HepG2 (cell line): ENCODE measurements around the gene ZNF112. TPM values are rescaled to one million over a fixed set of nuclear protein-coding genes. Genes with fewer than 3 reads are reported as not detected.

ENCODE experiments used
- SMAD9 ChIP-seq: sonication (generic); formaldehyde crosslinking; IDR thresholded peaks from 2 replicates; pipeline ENCODE4 v1.5.1; 2020; ENCODE audit warnings: mild to moderate bottlenecking, missing genetic modification reagents
- SP2 ChIP-seq: sonication (generic); formaldehyde crosslinking; IDR thresholded peaks from 2 replicates; pipeline ENCODE4 v1.5.1; 2020; ENCODE audit warnings: mild to moderate bottlenecking, missing genetic modification reagents
- ZMYM4 ChIP-seq: sonication (generic); formaldehyde crosslinking; IDR thresholded peaks from 2 replicates; pipeline ENCODE4 v1.8.1; 2023; ENCODE audit warnings: mild to moderate bottlenecking, missing genetic modification reagents
- ZNF225 ChIP-seq: sonication (generic); formaldehyde crosslinking; IDR thresholded peaks from 2 replicates; pipeline ENCODE4 v1.4.0; 2020; ENCODE audit warnings: mild to moderate bottlenecking, missing genetic modification reagents
- ZNF230 ChIP-seq: sonication (generic); formaldehyde crosslinking; IDR thresholded peaks from 2 replicates; pipeline ENCODE4 v1.4.0; 2020; ENCODE audit warnings: mild to moderate bottlenecking, missing genetic modification reagents
- ZNF274 ChIP-seq: sonication (generic); formaldehyde crosslinking; IDR thresholded peaks from 2 replicates; pipeline ENCODE4 v1.5.1; 2020; ENCODE audit warnings: mild to moderate bottlenecking, missing genetic modification reagents
- ZNF343 ChIP-seq: sonication (generic); formaldehyde crosslinking; IDR thresholded peaks from 2 replicates; pipeline ENCODE4 v1.4.0; 2020; ENCODE audit warnings: mild to moderate bottlenecking, missing genetic modification reagents
- ZNF350 ChIP-seq: sonication (generic); formaldehyde crosslinking; IDR thresholded peaks from 2 replicates; pipeline ENCODE4 v1.4.0; 2020; ENCODE audit warnings: mild to moderate bottlenecking, low read depth, missing genetic modification reagents, borderline replicate concordance
- ZNF501 ChIP-seq: sonication (generic); formaldehyde crosslinking; IDR thresholded peaks from 2 replicates; pipeline ENCODE4 v1.5.1; 2020; ENCODE audit warnings: mild to moderate bottlenecking, moderate library complexity, missing genetic modification reagents
- ZNF737 ChIP-seq: sonication (generic); formaldehyde crosslinking; IDR thresholded peaks from 2 replicates; pipeline ENCODE4 v1.5.0; 2020; ENCODE audit warnings: missing genetic modification reagents, mild to moderate bottlenecking, borderline replicate concordance
- ZNF777 ChIP-seq: sonication (generic); formaldehyde crosslinking; IDR thresholded peaks from 2 replicates; pipeline ENCODE4 v1.4.0; 2020; ENCODE audit warnings: missing genetic modification reagents
- ZNF816 ChIP-seq: sonication (generic); formaldehyde crosslinking; IDR thresholded peaks from 2 replicates; pipeline ENCODE4 v1.8.0; 2022; ENCODE audit warnings: missing genetic modification reagents, mild to moderate bottlenecking, borderline replicate concordance
- ZSCAN30 ChIP-seq: sonication (generic); formaldehyde crosslinking; IDR thresholded peaks from 2 replicates; pipeline ENCODE4 v1.5.0; 2020; ENCODE audit warnings: mild to moderate bottlenecking, missing genetic modification reagents
- polyA plus RNA-seq, 8 experiments: library from polyadenylated mRNA; depleted of rRNA in 3 of 8; stranded (reverse) in 7 of 8; unstranded in 1 of 8; fragments of >200 nt; fragmentation: Illumina TruSeq in 4 of 8; extraction: Trizol in 4 of 8; gene quantifications; 2 replicates each; pipeline versions ENCODE4 v1.2.1 to v1.2.3, GENCODE V29; 2011 to 2016; ENCODE audit warnings: low read depth in 4 of 8, missing spikeins in 1 of 8, mixed read lengths in 1 of 8; ENCODE audit not compliant: insufficient read depth in 1 of 8
- total RNA-seq, 5 experiments: library from RNA; depleted of rRNA; stranded (reverse); fragments of >200 nt; fragmentation: Illumina TruSeq; extraction: Trizol; gene quantifications; 2 replicates each; pipeline ENCODE4 v1.2.3, GENCODE V29; 2016; ENCODE audit warnings: low read depth in 1 of 5
- TF ChIP-seq, protein P1 (sequence below): IDR thresholded peaks from 2 replicates; pipeline ENCODE4 v1.6.1; 2018; ENCODE audit warnings: missing genetic modification reagents, mild to moderate bottlenecking, missing compliant biosample characterization
- TF ChIP-seq, protein P2 (sequence below): sonication (generic); formaldehyde crosslinking; IDR thresholded peaks from 2 replicates; pipeline ENCODE4 v1.5.1; 2020; ENCODE audit warnings: mild to moderate bottlenecking, missing genetic modification reagents, borderline replicate concordance
- TF ChIP-seq, protein P3 (sequence below), 2 experiments: fragments of 450-650 bp in 1 of 2; sonication (generic) in 1 of 2; formaldehyde crosslinking in 1 of 2; IDR thresholded peaks; 2 replicates each; pipeline versions ENCODE4 v1.6.1 to v1.8.0; 2016 to 2022; ENCODE audit warnings: antibody characterized with exemption in 1 of 2, mild to moderate bottlenecking in 1 of 2, missing genetic modification reagents in 1 of 2
- TF ChIP-seq, protein P4 (sequence below): IDR thresholded peaks from 2 replicates; pipeline ENCODE4 v1.6.1; 2016; ENCODE audit warnings: mild to moderate bottlenecking, missing biosample characterization, missing genetic modification reagents

The ZNF112 gene
- total and polyA plus RNA-seq, 2 of the 13 experiments (the other 11 are each of a cell fraction or from before 2014, with no cell fraction given): 1.8 to 3.6 TPM

DNA sequence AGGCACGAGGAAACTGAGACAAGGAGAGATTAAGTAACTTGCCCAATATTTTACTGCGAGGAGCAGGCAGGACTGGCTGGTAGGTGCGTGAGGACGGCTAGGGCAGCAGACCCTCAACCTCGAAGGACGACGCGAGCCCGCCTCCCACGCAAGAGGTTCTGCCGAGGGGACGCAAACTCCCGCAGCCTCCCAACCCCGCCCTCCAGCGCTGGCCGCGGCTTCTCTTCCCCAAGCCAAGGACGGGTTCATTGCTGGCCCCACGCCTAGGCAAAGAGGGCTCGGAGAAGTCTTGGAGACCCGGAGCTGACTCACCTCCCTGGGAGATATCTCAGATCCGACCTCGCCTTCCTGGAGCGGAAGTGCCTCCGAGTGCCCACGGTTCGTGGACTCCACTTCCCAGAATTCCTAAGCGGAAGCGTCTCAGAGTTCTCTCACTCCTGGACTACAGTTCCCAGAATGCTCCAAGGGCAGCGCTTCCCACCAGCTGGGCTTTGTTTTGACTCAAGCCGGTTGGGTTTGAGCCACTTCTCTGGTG is 51.8 kb downstream of the ZNF112 start, which contains the start of gene ZNF235 (continued):
- TF ChIP-seq, protein P1, sequence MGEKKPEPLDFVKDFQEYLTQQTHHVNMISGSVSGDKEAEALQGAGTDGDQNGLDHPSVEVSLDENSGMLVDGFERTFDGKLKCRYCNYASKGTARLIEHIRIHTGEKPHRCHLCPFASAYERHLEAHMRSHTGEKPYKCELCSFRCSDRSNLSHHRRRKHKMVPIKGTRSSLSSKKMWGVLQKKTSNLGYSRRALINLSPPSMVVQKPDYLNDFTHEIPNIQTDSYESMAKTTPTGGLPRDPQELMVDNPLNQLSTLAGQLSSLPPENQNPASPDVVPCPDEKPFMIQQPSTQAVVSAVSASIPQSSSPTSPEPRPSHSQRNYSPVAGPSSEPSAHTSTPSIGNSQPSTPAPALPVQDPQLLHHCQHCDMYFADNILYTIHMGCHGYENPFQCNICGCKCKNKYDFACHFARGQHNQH: peak; percentile 73; the same call in 1 of the 2 replicates
- TF ChIP-seq ZNF777 (CRISPR knock-in tag): peak; percentile 68
- TF ChIP-seq ZNF501 (CRISPR knock-in tag): peak; percentile 58; the same call in 1 of the 2 replicates
- TF ChIP-seq ZNF230 (CRISPR knock-in tag): no peak
- peak; percentile 46 for TF ChIP-seq ZMYM4
- TF ChIP-seq SMAD9 (CRISPR knock-in tag): no peak
- no peak for TF ChIP-seq ZNF816 (CRISPR knock-in tag)
- no peak for TF ChIP-seq ZSCAN30 (CRISPR knock-in tag)
- TF ChIP-seq, protein P2, sequence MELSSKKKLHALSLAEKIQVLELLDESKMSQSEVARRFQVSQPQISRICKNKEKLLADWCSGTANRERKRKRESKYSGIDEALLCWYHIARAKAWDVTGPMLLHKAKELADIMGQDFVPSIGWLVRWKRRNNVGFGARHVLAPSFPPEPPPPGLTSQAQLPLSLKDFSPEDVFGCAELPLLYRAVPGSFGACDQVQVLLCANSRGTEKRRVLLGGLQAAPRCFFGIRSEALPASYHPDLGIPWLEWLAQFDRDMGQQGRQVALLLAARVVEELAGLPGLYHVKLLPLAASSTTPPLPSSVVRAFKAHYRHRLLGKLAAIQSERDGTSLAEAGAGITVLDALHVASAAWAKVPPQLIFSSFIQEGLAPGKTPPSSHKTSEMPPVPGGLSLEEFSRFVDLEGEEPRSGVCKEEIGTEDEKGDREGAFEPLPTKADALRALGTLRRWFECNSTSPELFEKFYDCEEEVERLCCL (CRISPR knock-in tag): no peak
- peak; percentile 75; the same call in 1 of the 2 replicates for TF ChIP-seq ZNF350
- TF ChIP-seq, protein P3, sequence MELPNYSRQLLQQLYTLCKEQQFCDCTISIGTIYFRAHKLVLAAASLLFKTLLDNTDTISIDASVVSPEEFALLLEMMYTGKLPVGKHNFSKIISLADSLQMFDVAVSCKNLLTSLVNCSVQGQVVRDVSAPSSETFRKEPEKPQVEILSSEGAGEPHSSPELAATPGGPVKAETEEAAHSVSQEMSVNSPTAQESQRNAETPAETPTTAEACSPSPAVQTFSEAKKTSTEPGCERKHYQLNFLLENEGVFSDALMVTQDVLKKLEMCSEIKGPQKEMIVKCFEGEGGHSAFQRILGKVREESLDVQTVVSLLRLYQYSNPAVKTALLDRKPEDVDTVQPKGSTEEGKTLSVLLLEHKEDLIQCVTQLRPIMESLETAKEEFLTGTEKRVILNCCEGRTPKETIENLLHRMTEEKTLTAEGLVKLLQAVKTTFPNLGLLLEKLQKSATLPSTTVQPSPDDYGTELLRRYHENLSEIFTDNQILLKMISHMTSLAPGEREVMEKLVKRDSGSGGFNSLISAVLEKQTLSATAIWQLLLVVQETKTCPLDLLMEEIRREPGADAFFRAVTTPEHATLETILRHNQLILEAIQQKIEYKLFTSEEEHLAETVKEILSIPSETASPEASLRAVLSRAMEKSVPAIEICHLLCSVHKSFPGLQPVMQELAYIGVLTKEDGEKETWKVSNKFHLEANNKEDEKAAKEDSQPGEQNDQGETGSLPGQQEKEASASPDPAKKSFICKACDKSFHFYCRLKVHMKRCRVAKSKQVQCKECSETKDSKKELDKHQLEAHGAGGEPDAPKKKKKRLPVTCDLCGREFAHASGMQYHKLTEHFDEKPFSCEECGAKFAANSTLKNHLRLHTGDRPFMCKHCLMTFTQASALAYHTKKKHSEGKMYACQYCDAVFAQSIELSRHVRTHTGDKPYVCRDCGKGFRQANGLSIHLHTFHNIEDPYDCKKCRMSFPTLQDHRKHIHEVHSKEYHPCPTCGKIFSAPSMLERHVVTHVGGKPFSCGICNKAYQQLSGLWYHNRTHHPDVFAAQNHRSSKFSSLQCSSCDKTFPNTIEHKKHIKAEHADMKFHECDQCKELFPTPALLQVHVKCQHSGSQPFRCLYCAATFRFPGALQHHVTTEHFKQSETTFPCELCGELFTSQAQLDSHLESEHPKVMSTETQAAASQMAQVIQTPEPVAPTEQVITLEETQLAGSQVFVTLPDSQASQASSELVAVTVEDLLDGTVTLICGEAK (IDR thresholded peaks at IDR 0.05): peak; percentile 58
- TF ChIP-seq, protein P3 (CRISPR knock-in tag; IDR thresholded peaks at IDR 0.05): peak; percentile 67; the same call in 1 of the 2 replicates
- peak; percentile 48; the same call in 1 of the 2 replicates for TF ChIP-seq ZNF343
- TF ChIP-seq, protein P4, sequence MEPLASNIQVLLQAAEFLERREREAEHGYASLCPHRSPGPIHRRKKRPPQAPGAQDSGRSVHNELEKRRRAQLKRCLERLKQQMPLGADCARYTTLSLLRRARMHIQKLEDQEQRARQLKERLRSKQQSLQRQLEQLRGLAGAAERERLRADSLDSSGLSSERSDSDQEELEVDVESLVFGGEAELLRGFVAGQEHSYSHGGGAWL: peak; percentile 62; the same call in 1 of the 2 replicates
- peak; percentile 90 for TF ChIP-seq ZNF225 (CRISPR knock-in tag)
- TF ChIP-seq ZNF737: no peak
- peak; percentile 76; the same call in 1 of the 2 replicates for TF ChIP-seq ZNF274 (CRISPR knock-in tag)
- no peak for TF ChIP-seq SP2 (CRISPR knock-in tag)
